Right lobe of liver (tissue), 6 donors: ENCODE data around the gene RABGAP1. TPM values are rescaled to one million over a fixed set of nuclear protein-coding genes. Genes with fewer than 3 reads are reported as not detected.
A peak's percentile ranks its signal among the peaks of the same experiment; 100 is the strongest.

Experiments
- ATAC-seq, 4 donors: fragments of 200-7000 bp; cut with Tn5 transposase; one replicate each; pipeline ENCODE4 v1.9.1; 2020; ENCODE audit warnings: mild to moderate bottlenecking in 4 of 4, moderate library complexity in 4 of 4
- DNase-seq, 3 donors: peaks; one replicate each; pipeline ENCODE4 v3.0.0-alpha.2; 2020
- H3K27ac ChIP-seq, 3 donors: fragments of 200-600 bp; one replicate each; pipeline ENCODE4 v1.8.0; 2022
- H3K27me3 ChIP-seq, 2 donors: fragments of 200-600 bp; one replicate each; pipeline ENCODE4 v1.8.0; 2022
- H3K36me3 ChIP-seq, 4 donors: fragments of 200-600 bp; sonication (generic) in 1 of 4; one replicate each; pipeline versions ENCODE4 v1.5.1 to v1.8.0; 2017 to 2022; ENCODE audit warnings: control low read depth in 1 of 4
- H3K4me1 ChIP-seq, 4 donors: fragments of 200-600 bp; sonication (generic) in 1 of 4; one replicate each; pipeline versions ENCODE4 v1.5.1 to v1.8.0; 2017 to 2022; ENCODE audit warnings: control low read depth in 1 of 4
- H3K4me3 ChIP-seq, 3 donors: fragments of 200-600 bp; one replicate each; pipeline ENCODE4 v1.8.0; 2022
- H3K9me3 ChIP-seq, 4 donors: fragments of 200-600 bp; sonication (generic) in 1 of 4; one replicate each; pipeline versions ENCODE4 v1.5.1 to v1.8.0; 2017 to 2022; ENCODE audit warnings: control low read depth in 1 of 4
- CTCF ChIP-seq, 4 donors: fragments of 200-600 bp in 3 of 4; fragments of 450-650 bp in 1 of 4; IDR thresholded peaks; one replicate each; pipeline versions ENCODE4 v1.5.1 to v1.8.0; 2016 to 2022; ENCODE audit warnings: antibody characterized with exemption in 4 of 4, mild to moderate bottlenecking in 2 of 4
- POLR2A ChIP-seq: fragments of 450-650 bp; IDR thresholded peaks from one replicate; pipeline ENCODE4 v1.6.1; 2017; ENCODE audit warnings: antibody characterized with exemption, mild to moderate bottlenecking
- WGBS: methylation state at CpG from one replicate; pipeline ENCODE4 v1.1.6; 2018; ENCODE audit warnings: low coverage, low lambda C conversion rate; ENCODE audit not compliant: insufficient coverage; ENCODE audit errors: missing lambda C conversion rate; 5-methylcytosine and 5-hydroxymethylcytosine counted together
- intact Hi-C, 2 donors: fragments of 100-400 bp; cut with DNase I; formaldehyde crosslinking; loops; one replicate each; pipeline versions ENCODE4 v1.11.2 to v1.14.1; 2022
- total RNA-seq, 6 experiments: library from RNA; depleted of rRNA in 2 of 6; stranded (reverse); fragments of >200 nt in 2 of 6; fragmentation: NEBNext Ultra II Directional in 3 of 6; extraction: Animal tissue kit (Norgen Biotek cat#: 25700) in 3 of 6; gene quantifications; one replicate each; pipeline versions ENCODE4 v1.1.0 to v1.2.4, GENCODE V29; 2016 to 2023
- donor health status: DM: no; HTN: yes; CAD: no.
- donor health status: DM: no; HTN: no; CAD: no.
- donor health status: DM: no; HTN: no; CAD: no.
- donor health status: DM: no; HTN: yes; CAD: no.
- donor health status: DM: no; HTN: yes; CAD: no.

RABGAP1 gene
- total RNA-seq, 6 experiments from 2014 or later = 11.4 to 15.4 (median 13.5) TPM

GRCh38 chr9:123119566-123119965 is 178.7 kb downstream of the RABGAP1 start:
- Histone ChIP-seq H3K27ac (no peak overlapping the region), H3K27me3 (no peaks in the 10 kb centered on the region), H3K4me3 (no peak overlapping the region), H3K9me3 (no peaks in the 10 kb centered on the region), H3K4me1 (peaks cover 0 to 10% (median 0%) of the 10 kb centered on the region in 4 donors), H3K36me3 (no peaks in the 10 kb centered on the region)
- TF ChIP-seq CTCF (IDR thresholded peaks at IDR 0.05) = no peak
- no peak for TF ChIP-seq POLR2A
- intact Hi-C loops = no loop called here
- WGBS = 86% methylated on average over 5 of the region's 7 CpGs
- no peak for ATAC-seq
- DNase-seq = no peak

GRCh38 chr9:123120131-123120530 is 179.3 kb downstream of the RABGAP1 start:
- DNase-seq (no peak), ATAC-seq (no peak)
- Histone ChIP-seq H3K4me1 (peaks cover 0 to 10% (median 0%) of the 10 kb centered on the region in 4 donors), H3K36me3 (no peaks in the 10 kb centered on the region), H3K9me3 (no peaks in the 10 kb centered on the region), H3K27ac (no peak overlapping the region), H3K4me3 (no peak overlapping the region), H3K27me3 (no peaks in the 10 kb centered on the region)
- 82% methylated on average over 2 of the region's 5 CpGs for whole genome bisulfite sequencing
- intact Hi-C loops = no loop called here
- TF ChIP-seq CTCF (IDR thresholded peaks at IDR 0.05) (no peak), POLR2A (no peak)

GRCh38 chr9:123120953-123121352 is 180.1 kb downstream of the RABGAP1 start:
- no peak overlapping the region for H3K4me3 ChIP-seq
- H3K27me3 ChIP-seq = no peaks in the 10 kb centered on the region
- no peak for ATAC-seq
- DNase-seq = no peak
- 100% methylated on average over 1 of the region's 1 CpG for WGBS
- no peaks in the 10 kb centered on the region for H3K9me3 ChIP-seq
- TF ChIP-seq CTCF (IDR thresholded peaks at IDR 0.05) = no peak
- TF ChIP-seq POLR2A = no peak
- H3K4me1 ChIP-seq = peaks cover 0 to 10% (median 0%) of the 10 kb centered on the region in 4 donors
- no peaks in the 10 kb centered on the region for H3K36me3 ChIP-seq
- no peak overlapping the region for H3K27ac ChIP-seq
- intact Hi-C loops = no loop called here

- Histone ChIP-seq H3K27ac (no peak overlapping the region), H3K27me3 (no peaks in the 10 kb centered on the region), H3K9me3 (no peaks in the 10 kb centered on the region), H3K4me3 (no peak overlapping the region), H3K4me1 (peaks cover 0 to 10% (median 0%) of the 10 kb centered on the region in 4 donors), H3K36me3 (no peaks in the 10 kb centered on the region)
- TF ChIP-seq CTCF (IDR thresholded peaks at IDR 0.05) (no peak), POLR2A (no peak)
- ATAC-seq = peak; percentile 83 to 94 (median 84)
- intact Hi-C loops = no loop called here
- no peak for DNase-seq
- WGBS = 23% methylated on average over 3 of the region's 3 CpGs
Measured at GRCh38 chr9:123121457-123121856, 180.6 kb downstream of the RABGAP1 start.
